Measurements from ENCODE around the gene KCNG3. TPM values are rescaled to one million over a fixed set of nuclear protein-coding genes. Genes with fewer than 3 reads are reported as not detected.

Gene KCNG3
- total RNA-seq, 5 donors from 2014 or later (not counting 1 experiment from before 2014, with no cell fraction given) = 0.09 to 0.25 (median 0.15) TPM; not detected in 2

GRCh38 chr2:42424033-42424432, 69.7 kb downstream of the KCNG3 start:
- CTCF ChIA-PET = interaction anchor here in 1 of 2 donors (0.6 kb wide), 1 partner anchor 20 kb away, joined by 3 read pairs; no protein-coding TSS in a partner anchor
- H3K9me3 Mint-ChIP-seq = no peaks in the 10 kb centered on the region
- ATAC-seq (replicated peaks in 1 of 4) (no peak), DNase-seq (no peak)
- H3K36me3 Mint-ChIP-seq = no peaks in the 10 kb centered on the region
- Histone ChIP-seq H3K4me1 (ENCODE audit: control insufficient read depth in 1 of 2, extremely low read depth in 1 of 2, insufficient read depth in 2 of 2, low read length in 2 of 2) (no peaks in the 10 kb centered on the region), H3K36me3 (ENCODE audit: control insufficient read depth in 2 of 2, extremely low read depth in 1 of 2, insufficient read depth in 1 of 2, low read length in 1 of 2) (no peaks in the 10 kb centered on the region), H3K27ac (ENCODE audit: low read length) (no peak overlapping the region), H3K27me3 (replicated peaks in 1 of 2; ENCODE audit: control insufficient read depth in 2 of 2, extremely low read depth in 1 of 2, insufficient read depth in 2 of 2, low read length in 1 of 2) (peaks cover 0 to 4% of the 10 kb centered on the region in 2 experiments), H3K4me3 (ENCODE audit: control insufficient read depth in 1 of 2, extremely low read depth in 1 of 2, low read length in 1 of 2) (no peak overlapping the region), H3K9me3 (no peaks in the 10 kb centered on the region)
- peaks cover 0 to 13% (median 10%) of the 10 kb centered on the region in 3 donors for H3K4me1 Mint-ChIP-seq
- peaks cover 0 to 20% of the 10 kb centered on the region in 2 donors for H3K27me3 Mint-ChIP-seq
- H3K27ac Mint-ChIP-seq = no peak overlapping the region
- H3K4me3 Mint-ChIP-seq = no peak overlapping the region
- POLR2A ChIA-PET = no interaction called here
- WGBS (ENCODE audit: insufficient coverage) = 45% methylated on average over 1 of the region's 4 CpGs

DNA sequence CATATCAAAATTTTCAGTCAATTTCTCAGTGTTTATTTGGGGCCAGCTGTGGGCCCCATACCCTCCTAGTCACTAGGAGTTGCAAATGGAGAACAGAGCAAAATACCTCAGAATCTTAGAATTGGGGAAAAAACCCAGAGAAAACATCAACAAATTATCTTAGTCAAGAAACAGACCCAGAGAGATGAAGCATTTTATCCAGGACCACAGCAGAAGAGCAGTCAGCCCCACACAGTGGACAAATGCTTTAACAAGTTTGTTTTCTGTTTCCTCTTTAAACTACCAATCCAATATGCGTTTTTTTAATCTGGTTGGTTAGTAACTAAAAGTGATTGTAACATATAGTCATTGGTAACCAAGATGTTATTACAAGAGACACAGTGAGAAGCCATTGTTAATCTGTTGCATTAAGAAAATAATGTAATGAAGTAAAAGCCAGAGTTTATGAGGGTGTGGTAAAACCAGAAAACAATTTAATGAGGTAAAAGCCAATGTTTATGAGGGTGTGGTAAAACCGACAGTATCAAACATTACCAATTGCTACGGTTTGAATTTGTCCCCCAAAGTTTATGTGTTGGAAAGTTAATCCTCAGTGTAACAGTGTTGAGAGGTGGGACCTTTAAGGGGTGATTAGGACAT, 72.1 kb downstream of the KCNG3 start:
- H3K36me3 Mint-ChIP-seq = no peaks in the 10 kb centered on the region
- H3K4me3 ChIP-seq (ENCODE audit: control insufficient read depth in 1 of 2, extremely low read depth in 1 of 2, low read length in 1 of 2) = no peak overlapping the region
- no peaks in the 10 kb centered on the region for H3K36me3 ChIP-seq (ENCODE audit: control insufficient read depth in 2 of 2, extremely low read depth in 1 of 2, insufficient read depth in 1 of 2, low read length in 1 of 2)
- H3K27me3 Mint-ChIP-seq = peaks cover 0 to 20% of the 10 kb centered on the region in 2 donors
- H3K9me3 ChIP-seq = no peaks in the 10 kb centered on the region
- POLR2A ChIA-PET = no interaction called here
- no peaks in the 10 kb centered on the region for H3K4me1 ChIP-seq (ENCODE audit: control insufficient read depth in 1 of 2, extremely low read depth in 1 of 2, insufficient read depth in 2 of 2, low read length in 2 of 2)
- CTCF ChIA-PET = no interaction called here
- no CpG with 5 or more reads among the region's 3 CpGs for WGBS (ENCODE audit: insufficient coverage)
- DNase-seq (no peak), ATAC-seq (replicated peaks in 1 of 4) (no peak)
- H3K4me1 Mint-ChIP-seq = peaks cover 0 to 18% (median 14%) of the 10 kb centered on the region in 3 donors
- peaks cover 0 to 4% of the 10 kb centered on the region in 2 experiments for H3K27me3 ChIP-seq (replicated peaks in 1 of 2; ENCODE audit: control insufficient read depth in 2 of 2, extremely low read depth in 1 of 2, insufficient read depth in 2 of 2, low read length in 1 of 2)
- no peak overlapping the region for H3K27ac ChIP-seq (ENCODE audit: low read length)
- no peak overlapping the region for H3K4me3 Mint-ChIP-seq
- no peak overlapping the region for H3K27ac Mint-ChIP-seq
- H3K9me3 Mint-ChIP-seq = no peaks in the 10 kb centered on the region

DNA sequence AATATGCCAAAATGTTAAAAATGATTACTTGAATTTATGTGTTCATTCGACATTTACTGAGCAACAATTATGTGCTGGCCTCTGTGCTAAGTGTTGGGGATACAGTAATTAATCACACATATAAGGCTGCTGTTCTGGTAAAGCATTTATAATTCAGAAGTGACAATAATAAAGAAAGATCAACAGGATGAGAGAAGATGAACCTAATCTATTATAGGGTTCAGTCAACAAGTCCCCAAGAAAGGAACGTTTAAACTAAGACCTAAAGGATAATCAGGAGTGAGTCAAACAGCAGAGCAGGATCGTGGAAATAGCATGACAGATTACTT, 72.7 kb downstream of the KCNG3 start:
- no CpG with 5 or more reads among the region's 3 CpGs for WGBS (ENCODE audit: insufficient coverage)
- Mint-ChIP-seq H3K9me3 (no peaks in the 10 kb centered on the region), H3K36me3 (no peaks in the 10 kb centered on the region), H3K4me1 (peaks cover 0 to 18% (median 14%) of the 10 kb centered on the region in 3 donors), H3K4me3 (no peak overlapping the region), H3K27ac (peak overlapping the region in 1 of 2 donors; percentile 5), H3K27me3 (peaks cover 0 to 14% of the 10 kb centered on the region in 2 donors)
- no peaks in the 10 kb centered on the region for H3K36me3 ChIP-seq (ENCODE audit: control insufficient read depth in 2 of 2, extremely low read depth in 1 of 2, insufficient read depth in 1 of 2, low read length in 1 of 2)
- POLR2A ChIA-PET = no interaction called here
- no peak for DNase-seq
- no peaks in the 10 kb centered on the region for H3K9me3 ChIP-seq
- H3K4me3 ChIP-seq (ENCODE audit: control insufficient read depth in 1 of 2, extremely low read depth in 1 of 2, low read length in 1 of 2) = no peak overlapping the region
- CTCF ChIA-PET = no interaction called here
- H3K27ac ChIP-seq (ENCODE audit: low read length) = no peak overlapping the region
- ATAC-seq (replicated peaks in 1 of 4) = no peak
- H3K27me3 ChIP-seq (replicated peaks in 1 of 2; ENCODE audit: control insufficient read depth in 2 of 2, extremely low read depth in 1 of 2, insufficient read depth in 2 of 2, low read length in 1 of 2) = peaks cover 0 to 4% of the 10 kb centered on the region in 2 experiments
- H3K4me1 ChIP-seq (ENCODE audit: control insufficient read depth in 1 of 2, extremely low read depth in 1 of 2, insufficient read depth in 2 of 2, low read length in 2 of 2) = no peaks in the 10 kb centered on the region

DNA sequence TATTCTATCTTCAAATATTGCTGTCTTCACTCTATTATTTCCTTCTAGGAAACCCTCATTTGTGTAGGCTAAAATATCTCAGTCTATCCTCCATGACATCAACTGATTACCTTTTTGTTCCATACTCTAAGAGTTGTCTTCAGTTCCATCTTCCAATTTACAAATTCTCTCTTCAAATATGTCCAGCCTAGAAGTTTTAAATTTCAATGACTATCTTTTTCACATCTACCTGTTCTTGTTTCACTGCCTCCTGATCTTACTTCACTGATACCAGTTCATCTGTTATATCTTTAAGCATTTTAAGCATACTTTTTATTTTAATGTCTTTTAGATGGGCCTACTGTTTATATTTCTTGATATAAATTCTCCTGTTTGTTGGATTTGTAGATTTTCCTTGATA, 79.1 kb downstream of the KCNG3 start:
- Histone ChIP-seq H3K4me1 (ENCODE audit: control insufficient read depth in 1 of 2, extremely low read depth in 1 of 2, insufficient read depth in 2 of 2, low read length in 2 of 2) (no peaks in the 10 kb centered on the region), H3K27ac (ENCODE audit: low read length) (no peak overlapping the region), H3K9me3 (no peaks in the 10 kb centered on the region), H3K27me3 (replicated peaks in 1 of 2; ENCODE audit: control insufficient read depth in 2 of 2, extremely low read depth in 1 of 2, insufficient read depth in 2 of 2, low read length in 1 of 2) (no peaks in the 10 kb centered on the region), H3K36me3 (ENCODE audit: control insufficient read depth in 2 of 2, extremely low read depth in 1 of 2, insufficient read depth in 1 of 2, low read length in 1 of 2) (no peaks in the 10 kb centered on the region), H3K4me3 (ENCODE audit: control insufficient read depth in 1 of 2, extremely low read depth in 1 of 2, low read length in 1 of 2) (no peak overlapping the region)
- peaks cover 3% of the 10 kb centered on the region for H3K36me3 Mint-ChIP-seq
- H3K4me1 Mint-ChIP-seq = peaks cover 0 to 7% (median 6%) of the 10 kb centered on the region in 3 donors
- peaks cover 0 to 2% of the 10 kb centered on the region in 2 donors for H3K27me3 Mint-ChIP-seq
- H3K27ac Mint-ChIP-seq = no peak overlapping the region
- ATAC-seq (replicated peaks in 1 of 4) (no peak), DNase-seq (no peak)
- CTCF ChIA-PET = interaction anchor here in 1 of 2 donors (0.7 kb wide), 1 partner anchor 553 kb away, joined by 3 read pairs; no protein-coding TSS in a partner anchor
- H3K9me3 Mint-ChIP-seq = peaks cover 5 to 21% (median 6%) of the 10 kb centered on the region in 3 donors
- POLR2A ChIA-PET = no interaction called here
- no peak overlapping the region for H3K4me3 Mint-ChIP-seq

DNA sequence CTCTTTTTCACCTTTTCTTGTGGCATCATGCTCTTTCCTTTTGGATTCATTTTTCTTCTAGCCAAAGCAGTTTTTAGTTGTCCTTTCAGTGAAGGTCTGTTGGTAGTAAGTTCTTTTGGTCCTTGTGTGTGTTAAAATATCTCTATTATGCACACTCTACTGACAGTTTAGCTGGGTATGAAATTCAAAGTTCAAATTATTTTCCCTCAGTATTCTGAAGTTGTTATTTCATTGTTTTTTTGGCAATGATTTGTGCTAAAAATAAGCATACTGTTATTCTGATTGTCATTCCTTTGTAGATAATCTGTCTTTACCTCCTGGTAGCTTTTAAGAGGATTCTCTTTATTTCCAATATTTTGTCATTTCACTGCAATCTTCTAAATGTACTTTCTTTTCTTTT, 79.6 kb downstream of the KCNG3 start:
- CTCF ChIA-PET = interaction anchor here in 1 of 2 donors (0.6 to 0.7 kb wide), 2 partner anchors 552 to 1072 kb away, joined by 3 read pairs; no protein-coding TSS in a partner anchor
- no peak for ATAC-seq (replicated peaks in 1 of 4)
- no peak overlapping the region for H3K27ac Mint-ChIP-seq

DNA sequence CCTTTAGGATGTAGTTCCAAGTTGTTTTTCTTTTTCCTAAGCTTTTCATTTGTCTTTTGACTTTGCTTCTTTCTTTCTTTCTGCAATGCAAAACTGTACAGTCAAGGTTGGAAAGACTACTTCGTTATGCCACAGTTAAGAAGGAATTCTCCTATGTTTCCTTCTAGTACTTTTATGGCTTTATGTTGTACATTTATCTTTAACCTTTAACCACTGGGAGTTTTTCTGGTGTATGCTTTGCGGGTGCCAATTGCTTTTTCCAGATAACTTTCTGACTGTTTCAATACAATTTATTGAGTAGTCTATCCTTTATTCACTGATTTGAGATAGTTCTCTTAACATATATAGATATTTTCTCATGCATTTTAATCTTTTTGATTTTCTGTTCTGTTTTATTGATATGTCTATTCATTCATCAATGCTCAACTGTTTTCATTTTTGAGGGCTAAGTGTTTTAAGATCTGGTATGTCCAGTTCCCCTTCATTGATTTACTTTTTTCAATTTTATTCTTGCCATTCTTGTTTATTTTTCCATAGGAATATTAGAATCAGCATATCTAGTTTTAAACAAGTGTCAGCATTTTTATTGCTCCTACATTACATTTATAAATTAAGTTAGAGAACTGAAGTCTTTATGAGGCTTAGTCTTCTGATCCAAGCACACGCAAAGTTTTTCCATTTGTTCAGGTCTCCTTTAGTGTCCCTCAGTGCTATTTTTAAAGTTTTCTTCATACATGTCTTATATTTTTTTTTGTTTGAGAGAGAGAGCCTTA, 82.9 kb downstream of the KCNG3 start:
- Mint-ChIP-seq H3K9me3 (peaks cover 5 to 21% (median 6%) of the 10 kb centered on the region in 3 donors), H3K27ac (no peak overlapping the region), H3K4me1 (no peaks in the 10 kb centered on the region), H3K36me3 (peaks cover 3% of the 10 kb centered on the region), H3K4me3 (no peak overlapping the region), H3K27me3 (peaks cover 2 to 4% of the 10 kb centered on the region in 2 donors)
- H3K27me3 ChIP-seq (replicated peaks in 1 of 2; ENCODE audit: control insufficient read depth in 2 of 2, extremely low read depth in 1 of 2, insufficient read depth in 2 of 2, low read length in 1 of 2) = peaks cover 0 to 21% of the 10 kb centered on the region in 2 experiments
- no peak overlapping the region for H3K4me3 ChIP-seq (ENCODE audit: control insufficient read depth in 1 of 2, extremely low read depth in 1 of 2, low read length in 1 of 2)
- no peak for ATAC-seq (replicated peaks in 1 of 4)
- POLR2A ChIA-PET = no interaction called here
- H3K4me1 ChIP-seq (ENCODE audit: control insufficient read depth in 1 of 2, extremely low read depth in 1 of 2, insufficient read depth in 2 of 2, low read length in 2 of 2) = no peaks in the 10 kb centered on the region
- H3K27ac ChIP-seq (ENCODE audit: low read length) = no peak overlapping the region
- no peaks in the 10 kb centered on the region for H3K9me3 ChIP-seq
- no CpG with 5 or more reads among the region's 3 CpGs for WGBS (ENCODE audit: insufficient coverage)
- CTCF ChIA-PET = no interaction called here
- no peak for DNase-seq
- no peaks in the 10 kb centered on the region for H3K36me3 ChIP-seq (ENCODE audit: control insufficient read depth in 2 of 2, extremely low read depth in 1 of 2, insufficient read depth in 1 of 2, low read length in 1 of 2)

More for the DNA sequence above, 79.6 kb downstream of the KCNG3 start:
- H3K9me3 Mint-ChIP-seq = peaks cover 5 to 21% (median 6%) of the 10 kb centered on the region in 3 donors
- peaks cover 3% of the 10 kb centered on the region for H3K36me3 Mint-ChIP-seq
- H3K9me3 ChIP-seq = no peaks in the 10 kb centered on the region
- POLR2A ChIA-PET = no interaction called here
- no peak overlapping the region for H3K4me3 ChIP-seq (ENCODE audit: control insufficient read depth in 1 of 2, extremely low read depth in 1 of 2, low read length in 1 of 2)
- DNase-seq = no peak
- no peak overlapping the region for H3K27ac ChIP-seq (ENCODE audit: low read length)
- no peaks in the 10 kb centered on the region for H3K36me3 ChIP-seq (ENCODE audit: control insufficient read depth in 2 of 2, extremely low read depth in 1 of 2, insufficient read depth in 1 of 2, low read length in 1 of 2)
- no peaks in the 10 kb centered on the region for H3K27me3 ChIP-seq (replicated peaks in 1 of 2; ENCODE audit: control insufficient read depth in 2 of 2, extremely low read depth in 1 of 2, insufficient read depth in 2 of 2, low read length in 1 of 2)
- H3K27me3 Mint-ChIP-seq = peaks cover 0 to 4% of the 10 kb centered on the region in 2 donors
- H3K4me1 ChIP-seq (ENCODE audit: control insufficient read depth in 1 of 2, extremely low read depth in 1 of 2, insufficient read depth in 2 of 2, low read length in 2 of 2) = no peaks in the 10 kb centered on the region
- H3K4me3 Mint-ChIP-seq = no peak overlapping the region
- H3K4me1 Mint-ChIP-seq = peaks cover 0 to 5% (median 3%) of the 10 kb centered on the region in 3 donors

Measured in T-cell (primary cell).